GM18505 (cell line): ENCODE data around the gene KMT2B.

Experiments
- ATAC-seq: cut with Tn5 transposase; IDR thresholded peaks from one replicate; pipeline ENCODE4 v1.9.1; 2021; ENCODE audit not compliant: unreplicated experiment
- POLR2A ChIP-seq: IDR thresholded peaks from 4 replicates; pipeline ENCODE4 v1.6.1; 2011; ENCODE audit warnings: borderline replicate concordance; ENCODE audit not compliant: insufficient read depth, insufficient read length; ENCODE audit errors: extremely low read depth

The KMT2B gene

DNA sequence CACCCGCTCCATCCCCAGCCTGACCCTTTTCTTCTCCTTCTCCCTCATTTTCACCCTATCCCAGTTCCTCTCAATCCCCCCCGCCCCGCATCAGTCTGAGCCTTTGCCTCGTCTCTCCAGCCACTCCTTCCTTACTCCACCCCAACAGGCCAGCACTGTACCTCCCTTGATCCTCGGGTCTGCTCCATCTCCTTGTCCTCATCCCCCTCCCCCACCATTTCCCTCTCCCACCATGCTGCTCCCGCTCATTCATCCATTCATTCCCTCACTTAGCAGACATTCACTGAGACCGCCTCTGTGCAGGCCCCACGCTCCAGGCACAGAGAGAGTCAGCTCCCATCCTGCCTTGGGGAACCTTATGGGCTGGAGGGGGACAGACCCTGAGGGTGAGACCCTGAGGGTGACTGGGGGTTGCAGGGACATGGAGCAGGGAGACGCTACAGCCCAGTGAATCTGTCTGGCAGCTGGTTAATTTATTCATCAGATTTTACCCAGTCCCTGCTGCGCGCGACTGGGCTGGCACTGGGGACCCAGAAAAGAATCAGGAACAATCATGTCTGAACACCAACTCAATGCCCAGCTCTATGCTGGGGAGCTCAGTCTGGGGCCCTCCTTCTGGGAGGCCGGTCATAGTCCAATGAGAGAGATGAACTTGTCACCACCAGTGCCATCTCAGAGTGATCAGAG lies 58.4 kb downstream of the KMT2B start:
- no peak for TF ChIP-seq POLR2A
- no peak for ATAC-seq

DNA sequence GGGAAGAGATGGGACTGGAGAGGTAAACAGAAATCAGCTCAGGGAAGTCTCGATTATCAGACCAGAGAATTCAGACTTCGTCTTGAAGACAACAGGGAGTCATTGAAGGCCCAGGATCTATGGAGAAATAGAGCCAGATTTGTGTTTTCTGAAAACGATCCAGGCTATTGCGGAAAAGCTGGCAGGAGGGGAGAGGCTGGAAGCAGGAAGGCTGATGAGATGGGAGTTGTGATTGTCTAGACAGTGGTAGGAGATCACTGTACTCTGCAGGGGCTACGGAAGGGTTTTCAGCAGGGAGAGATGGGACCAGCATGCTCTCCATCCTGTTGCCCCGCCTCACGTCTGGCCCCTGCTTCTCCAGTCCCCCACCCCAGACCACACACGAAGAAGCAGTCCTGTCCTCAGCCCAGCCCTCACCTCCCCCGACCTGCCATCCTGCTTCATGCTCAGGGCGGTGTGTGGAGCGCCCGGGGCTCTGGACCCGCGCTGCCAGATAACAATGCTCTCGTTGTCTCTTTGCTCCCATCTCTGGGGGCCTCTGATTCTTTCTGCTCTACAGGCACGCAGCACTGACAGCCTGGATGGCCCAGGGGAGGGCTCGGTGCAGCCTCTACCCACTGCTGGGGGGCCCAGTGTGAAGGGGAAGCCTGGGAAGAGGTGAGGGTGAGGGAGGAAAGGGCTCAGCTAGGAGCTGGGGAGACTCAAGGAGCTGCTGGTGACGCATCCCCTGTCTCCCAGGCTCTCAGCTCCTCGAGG lies 59.5 kb downstream of the KMT2B start:
- no peak for TF ChIP-seq POLR2A
- no peak for ATAC-seq

DNA sequence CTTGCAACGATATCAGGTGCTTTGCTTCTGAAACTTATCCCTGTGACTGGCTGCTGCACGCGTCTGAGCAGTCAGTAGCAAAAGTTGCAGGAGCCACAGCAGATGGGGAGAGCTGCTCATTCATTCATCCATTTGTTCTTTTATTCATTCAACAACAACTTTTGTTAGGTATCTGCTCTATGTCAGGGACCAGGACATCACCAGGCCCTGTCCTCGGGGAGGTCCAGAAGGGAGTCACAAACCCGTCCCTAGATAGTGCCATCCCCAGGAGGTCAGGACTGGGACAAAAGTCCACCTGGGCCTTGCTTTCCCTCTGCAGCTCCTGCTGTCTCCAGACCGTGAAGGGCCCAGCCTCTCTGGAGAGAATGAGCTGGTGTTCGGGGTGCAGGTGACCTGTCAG lies 60.2 kb downstream of the KMT2B start:
- ATAC-seq, result no peak

DNA sequence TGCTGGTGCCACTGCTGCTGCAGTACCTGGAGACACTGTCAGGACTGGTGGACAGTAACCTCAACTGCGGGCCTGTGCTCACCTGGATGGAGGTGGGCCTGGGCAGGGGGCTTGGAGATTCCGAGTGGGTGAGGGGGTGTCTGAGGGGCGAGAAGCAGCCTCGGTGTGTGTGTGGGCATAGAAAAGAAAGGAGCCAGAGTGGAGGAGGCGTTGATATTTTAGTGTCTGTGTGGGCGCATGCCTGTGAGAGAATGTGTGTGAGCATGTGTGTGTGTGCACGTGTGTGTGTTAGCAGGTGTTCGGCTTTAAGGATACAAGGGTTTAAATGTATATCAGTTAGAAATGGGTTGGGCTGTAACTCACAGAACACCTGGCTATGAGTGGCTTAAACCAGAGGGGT lies 61.2 kb downstream of the KMT2B start:
- TF ChIP-seq POLR2A, result no peak

More for the DNA sequence above, 60.2 kb downstream of the KMT2B start:
- no peak for TF ChIP-seq POLR2A

DNA sequence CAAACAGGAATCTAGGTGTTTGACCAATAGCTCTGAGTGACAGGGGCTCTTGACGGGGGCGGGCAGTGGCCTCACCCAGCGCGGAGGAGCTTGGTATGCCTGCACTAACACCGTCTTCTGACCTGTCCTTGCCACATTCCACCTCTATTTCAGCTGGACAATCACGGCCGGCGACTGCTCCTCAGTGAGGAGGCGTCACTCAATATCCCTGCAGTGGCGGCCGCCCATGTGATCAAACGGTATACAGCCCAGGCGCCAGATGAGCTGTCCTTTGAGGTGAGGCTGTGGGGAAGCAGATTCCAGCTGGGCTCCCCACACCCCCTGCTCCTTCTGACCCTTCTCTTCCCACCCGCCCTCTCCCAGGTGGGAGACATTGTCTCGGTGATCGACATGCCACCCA lies 62.3 kb downstream of the KMT2B start:
- ATAC-seq, result no peak
- no peak for TF ChIP-seq POLR2A

More for the DNA sequence above, 61.2 kb downstream of the KMT2B start:
- ATAC-seq, result no peak

DNA sequence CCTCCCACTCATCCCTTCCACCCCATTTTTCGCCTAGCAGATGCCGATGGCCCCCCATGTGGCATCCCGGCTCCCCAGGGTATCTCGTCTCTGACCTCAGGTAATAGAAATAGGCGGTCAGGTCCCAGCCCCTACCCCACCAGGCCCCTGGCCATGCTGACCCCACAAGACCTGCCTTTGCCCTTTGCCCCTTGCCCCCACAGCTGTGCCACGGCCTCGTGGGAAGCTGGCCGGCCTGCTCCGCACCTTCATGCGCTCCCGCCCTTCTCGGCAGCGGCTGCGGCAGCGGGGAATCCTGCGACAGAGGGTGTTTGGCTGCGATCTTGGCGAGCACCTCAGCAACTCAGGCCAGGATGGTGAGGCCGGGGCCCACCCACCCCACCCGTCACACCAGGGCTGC lies 62.9 kb downstream of the KMT2B start:
- TF ChIP-seq POLR2A, result no peak
- no peak for ATAC-seq

DNA sequence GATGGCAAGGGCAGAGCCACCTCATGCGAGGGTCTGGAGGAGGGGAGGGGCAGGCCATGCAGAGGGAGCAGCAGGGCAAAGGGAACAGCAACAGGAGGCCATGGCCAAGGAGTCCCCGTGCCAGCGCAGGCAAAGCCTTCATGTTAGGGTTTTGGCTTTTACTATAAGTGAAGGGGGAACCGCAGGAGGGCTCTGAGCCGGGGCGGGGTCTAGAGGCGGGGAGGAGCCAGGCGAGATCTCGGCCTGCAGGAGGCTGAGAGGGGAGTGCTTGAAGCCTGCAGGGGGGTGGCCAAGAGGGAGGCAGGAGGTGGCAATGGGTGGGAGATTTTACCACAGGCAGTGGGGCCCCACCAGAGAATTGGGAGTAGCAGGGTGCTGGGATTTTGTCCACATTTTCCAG lies 63.8 kb downstream of the KMT2B start:
- ATAC-seq, result no peak
- TF ChIP-seq POLR2A, result no peak

DNA sequence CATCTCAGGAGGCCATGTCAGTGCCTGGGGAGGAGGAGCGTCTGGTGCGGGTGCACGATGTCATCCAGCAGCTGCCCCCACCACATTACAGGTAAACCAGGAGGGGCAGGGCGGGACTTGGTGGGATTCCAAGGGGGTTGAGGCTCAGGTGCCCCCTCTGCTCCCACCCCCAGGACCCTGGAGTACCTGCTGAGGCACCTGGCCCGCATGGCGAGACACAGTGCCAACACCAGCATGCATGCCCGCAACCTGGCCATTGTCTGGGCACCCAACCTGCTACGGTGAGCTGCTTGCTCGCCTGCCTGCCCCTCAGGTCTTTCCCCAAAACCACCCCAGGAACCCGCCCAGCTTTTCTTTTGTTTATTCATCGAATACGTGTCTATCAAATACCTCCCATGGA lies 64.8 kb downstream of the KMT2B start:
- ATAC-seq, result no peak
- no peak for TF ChIP-seq POLR2A

DNA sequence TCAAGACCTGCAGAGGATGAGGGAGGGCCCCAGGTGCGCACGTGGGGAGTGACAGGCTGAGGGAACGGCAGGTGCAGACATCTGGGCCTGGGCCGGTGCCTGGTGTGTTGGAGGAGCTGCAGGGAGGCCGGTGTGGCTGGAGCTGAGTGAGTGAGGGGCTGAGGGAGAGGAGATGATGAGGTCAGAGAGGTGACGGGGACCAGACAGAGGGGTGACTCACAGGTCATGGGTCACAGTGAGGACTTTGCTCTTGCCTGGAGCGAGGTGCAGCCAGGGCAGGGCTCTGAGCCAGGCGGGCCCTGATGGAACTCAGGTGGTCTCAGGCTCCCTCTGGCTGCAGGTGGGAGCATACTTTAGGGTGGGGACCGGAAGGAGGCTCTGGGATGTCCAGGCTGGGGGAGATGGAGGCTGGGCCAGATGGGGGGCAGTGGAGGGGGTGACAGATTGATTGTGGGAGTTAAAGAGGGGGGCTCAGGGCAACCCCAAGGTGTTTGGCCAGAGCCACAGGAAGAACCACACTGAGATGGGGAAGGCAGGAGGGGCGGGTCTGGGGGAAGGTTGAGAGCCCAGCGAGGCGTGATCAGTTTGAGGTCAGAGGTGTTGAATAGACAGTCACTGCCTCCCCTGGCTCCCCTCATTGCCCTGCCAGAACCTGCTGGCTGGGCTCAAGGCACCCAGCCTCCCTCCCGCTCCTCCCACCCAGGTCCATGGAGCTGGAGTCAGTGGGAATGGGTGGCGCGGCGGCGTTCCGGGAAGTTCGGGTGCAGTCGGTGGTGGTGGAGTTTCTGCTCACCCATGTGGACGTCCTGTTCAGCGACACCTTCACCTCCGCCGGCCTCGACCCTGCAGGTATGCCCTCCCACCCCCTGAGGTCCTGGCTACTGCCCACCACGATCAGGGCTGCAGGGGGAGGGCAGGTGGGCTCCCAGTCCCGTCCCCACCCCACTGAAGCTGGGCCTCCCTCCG lies 65.9 kb downstream of the KMT2B start:
- TF ChIP-seq POLR2A, result no peak
- no peak for ATAC-seq

DNA sequence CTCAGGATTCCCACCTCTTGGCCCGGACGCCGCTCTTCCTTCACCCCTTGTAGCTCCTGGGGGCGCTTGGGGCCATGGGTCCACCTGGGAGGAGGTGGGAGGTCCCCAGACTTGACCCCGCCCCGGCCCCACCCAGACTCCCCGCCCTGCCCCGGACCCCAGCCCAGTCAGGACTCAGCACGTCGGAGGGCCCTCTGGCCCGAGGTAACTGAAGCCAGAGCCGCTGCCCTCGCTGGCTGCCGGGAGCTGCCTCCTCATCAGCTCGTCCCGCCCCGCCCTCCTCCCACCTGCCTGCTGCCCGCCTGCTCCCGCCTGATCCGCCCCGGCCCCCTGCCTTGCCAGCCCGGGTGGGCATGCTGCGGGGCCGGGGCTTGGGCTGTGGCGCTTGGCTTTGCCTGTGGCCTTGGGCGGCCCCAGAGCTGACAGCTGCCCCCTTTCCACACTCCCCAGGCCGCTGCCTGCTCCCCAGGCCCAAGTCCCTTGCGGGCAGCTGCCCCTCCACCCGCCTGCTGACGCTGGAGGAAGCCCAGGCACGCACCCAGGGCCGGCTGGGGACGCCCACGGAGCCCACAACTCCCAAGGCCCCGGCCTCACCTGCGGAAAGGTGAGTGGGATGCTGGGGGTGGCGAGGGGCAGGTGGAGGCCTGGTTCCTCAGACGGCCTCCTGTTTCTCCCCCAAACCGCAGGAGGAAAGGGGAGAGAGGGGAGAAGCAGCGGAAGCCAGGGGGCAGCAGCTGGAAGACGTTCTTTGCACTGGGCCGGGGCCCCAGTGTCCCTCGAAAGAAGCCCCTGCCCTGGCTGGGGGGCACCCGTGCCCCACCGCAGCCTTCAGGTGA lies 66.9 kb downstream of the KMT2B start:
- ATAC-seq, result no peak
- no peak for TF ChIP-seq POLR2A

DNA sequence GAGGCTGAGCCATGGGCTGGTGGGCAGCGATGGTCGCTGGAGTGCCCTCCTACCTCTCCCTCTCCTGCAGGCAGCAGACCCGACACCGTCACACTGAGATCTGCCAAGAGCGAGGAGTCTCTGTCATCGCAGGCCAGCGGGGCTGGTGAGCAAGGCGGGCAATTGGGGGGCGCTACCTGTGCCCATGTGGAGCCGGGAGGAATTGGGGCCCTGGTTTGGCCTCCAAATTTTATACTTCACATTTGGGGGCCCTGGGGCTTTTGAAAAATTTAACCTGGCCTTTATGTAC lies 67.5 kb downstream of the KMT2B start:
- ATAC-seq, result no peak
- no peak for TF ChIP-seq POLR2A

DNA sequence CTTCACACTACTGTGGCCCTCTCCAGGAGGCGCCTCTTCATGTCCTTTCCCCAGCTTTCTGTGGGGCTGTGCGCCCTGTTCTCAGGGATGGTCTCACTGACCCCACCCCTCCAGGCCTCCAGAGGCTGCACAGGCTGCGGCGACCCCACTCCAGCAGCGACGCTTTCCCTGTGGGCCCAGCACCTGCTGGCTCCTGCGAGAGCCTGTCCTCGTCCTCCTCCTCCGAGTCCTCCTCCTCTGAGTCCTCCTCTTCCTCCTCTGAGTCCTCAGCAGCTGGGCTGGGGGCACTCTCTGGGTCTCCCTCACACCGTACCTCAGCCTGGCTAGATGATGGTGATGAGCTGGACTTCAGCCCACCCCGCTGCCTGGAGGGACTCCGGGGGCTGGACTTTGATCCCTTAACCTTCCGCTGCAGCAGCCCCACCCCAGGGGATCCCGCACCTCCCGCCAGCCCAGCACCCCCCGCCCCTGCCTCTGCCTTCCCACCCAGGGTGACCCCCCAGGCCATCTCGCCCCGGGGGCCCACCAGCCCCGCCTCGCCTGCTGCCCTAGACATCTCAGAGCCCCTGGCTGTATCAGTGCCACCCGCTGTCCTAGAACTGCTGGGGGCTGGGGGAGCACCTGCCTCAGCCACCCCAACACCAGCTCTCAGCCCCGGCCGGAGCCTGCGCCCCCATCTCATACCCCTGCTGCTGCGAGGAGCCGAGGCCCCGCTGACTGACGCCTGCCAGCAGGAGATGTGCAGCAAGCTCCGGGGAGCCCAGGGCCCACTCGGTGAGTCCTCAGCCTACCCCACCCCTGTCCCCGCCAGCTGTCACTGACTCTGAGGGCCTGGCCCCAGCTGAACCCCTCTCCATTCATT lies 68.7 kb downstream of the KMT2B start:
- ATAC-seq, result no peak
- TF ChIP-seq POLR2A, result no peak
